ENCODE measurements around the gene DENND4B. TPM values are rescaled to one million over a fixed set of nuclear protein-coding genes. Genes with fewer than 3 reads are reported as not detected.

DENND4B gene
- total and polyA plus RNA-seq, 2 experiments from 2014 or later = 42.3 to 48.1 TPM

DNA sequence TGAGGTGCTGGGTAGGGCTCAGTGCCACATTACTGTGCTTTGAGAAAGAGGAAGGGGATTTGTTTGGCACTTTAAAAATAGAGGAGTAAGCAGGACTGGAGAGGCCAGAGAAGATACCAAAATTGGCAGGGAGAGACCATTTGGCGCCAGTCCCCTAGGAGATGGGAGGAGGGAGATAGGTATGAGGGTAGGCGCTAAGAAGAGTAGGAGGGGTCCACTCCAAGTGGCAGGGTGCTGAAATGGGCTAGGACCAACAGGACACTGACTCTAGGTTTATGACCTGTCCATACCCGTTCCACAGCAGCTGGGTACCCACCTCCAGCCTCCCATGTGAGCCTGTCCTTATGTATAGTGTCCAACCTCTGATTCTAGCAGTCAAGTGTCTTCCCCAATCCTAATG is 12.9 kb upstream of the DENND4B start:
- H3K27ac ChIP-seq = peak overlapping the region; percentile 7
- H3K36me3 ChIP-seq = peaks cover 6% of the 10 kb centered on the region
- no peak for DNase-seq (ENCODE audit: low read depth in 1 of 2, low spot score in 1 of 2)
- no peak overlapping the region for H3K4me3 ChIP-seq
- H3K27me3 ChIP-seq = no peaks in the 10 kb centered on the region
- TF ChIP-seq CTCF (IDR thresholded peaks at IDR 0.05; ENCODE audit: low read depth, low read length) = no peak
- no peaks in the 10 kb centered on the region for H3K9me3 ChIP-seq (ENCODE audit: low read depth)
- H3K4me1 ChIP-seq (ENCODE audit: low read depth) = peaks cover 33% of the 10 kb centered on the region

- Histone ChIP-seq H3K4me1 (ENCODE audit: low read depth) (peaks cover 37% of the 10 kb centered on the region), H3K9me3 (ENCODE audit: low read depth) (no peaks in the 10 kb centered on the region), H3K4me3 (no peak overlapping the region), H3K27me3 (no peaks in the 10 kb centered on the region), H3K27ac (peak overlapping the region; percentile 7), H3K36me3 (peaks cover 6% of the 10 kb centered on the region)
- TF ChIP-seq CTCF (IDR thresholded peaks at IDR 0.05; ENCODE audit: low read depth, low read length) = no peak
- no peak for DNase-seq (ENCODE audit: low read depth in 1 of 2, low spot score in 1 of 2)
Measured at GRCh38 chr1:153958961-153959260, 12.4 kb upstream of the DENND4B start.

GRCh38 chr1:153958111-153958960 is 11.8 kb upstream of the DENND4B start, which contains the start of gene CRTC2:
Gene CRTC2, minus strand, starts transcription at chr1:153958612. Its CDS starts 115 bp downstream, at chr1:153958497.
- Histone ChIP-seq H3K27ac (peak within 1 kb of the TSS; percentile 84), H3K27me3 (no peaks in the 10 kb centered on the region), H3K36me3 (peaks cover 6% of the 10 kb centered on the region), H3K4me1 (ENCODE audit: low read depth) (peaks cover 37% of the 10 kb centered on the region), H3K9me3 (ENCODE audit: low read depth) (no peaks in the 10 kb centered on the region), H3K4me3 (peak within 1 kb of the TSS; percentile 65)
- DNase-seq (ENCODE audit: low read depth in 1 of 2, low spot score in 1 of 2) = peak; percentile 99
- no peak for TF ChIP-seq CTCF (IDR thresholded peaks at IDR 0.05; ENCODE audit: low read depth, low read length)

- peak overlapping the region; percentile 65 for H3K4me3 ChIP-seq
- H3K4me1 ChIP-seq (ENCODE audit: low read depth) = peaks cover 37% of the 10 kb centered on the region
- H3K36me3 ChIP-seq = peaks cover 6% of the 10 kb centered on the region
- TF ChIP-seq CTCF (IDR thresholded peaks at IDR 0.05; ENCODE audit: low read depth, low read length) = no peak
- H3K27ac ChIP-seq = peak overlapping the region; percentile 84
- DNase-seq (ENCODE audit: low read depth in 1 of 2, low spot score in 1 of 2) = no peak
- H3K9me3 ChIP-seq (ENCODE audit: low read depth) = no peaks in the 10 kb centered on the region
- no peaks in the 10 kb centered on the region for H3K27me3 ChIP-seq
Measured at GRCh38 chr1:153957744-153958110, 11.2 kb upstream of the DENND4B start.

DNA sequence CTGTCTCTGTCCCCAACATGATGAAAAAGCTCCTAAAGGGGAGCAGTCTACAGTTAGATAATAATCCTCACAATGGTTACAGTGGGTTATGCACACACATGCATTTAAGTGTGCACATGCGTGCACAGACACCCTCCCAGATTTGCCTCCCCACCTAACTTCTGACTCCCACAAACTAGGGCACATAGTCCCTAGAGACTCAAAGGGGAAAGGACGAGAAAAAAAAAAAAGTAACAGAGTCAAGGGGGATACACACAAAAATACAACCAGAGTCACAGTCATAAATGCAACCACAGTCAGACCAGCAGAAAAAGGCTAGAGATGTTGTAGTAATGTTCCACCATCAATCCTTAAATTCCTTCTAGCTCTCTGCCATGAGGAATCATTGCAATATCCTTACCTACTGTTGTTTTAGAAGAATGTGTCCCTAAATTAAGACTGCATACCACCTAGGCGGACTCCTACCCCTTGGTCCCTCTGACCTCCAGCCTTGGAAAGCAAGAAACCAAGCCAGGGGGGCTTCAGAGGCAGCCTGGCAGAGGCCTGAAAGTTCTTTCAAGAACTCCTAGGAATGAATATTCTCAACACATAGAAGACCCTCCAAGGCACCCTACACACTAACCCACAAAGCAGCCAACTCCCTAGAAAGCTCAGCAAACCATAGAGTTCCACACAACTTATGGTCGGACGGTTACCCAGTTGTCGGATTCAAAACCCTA is 10.6 kb upstream of the DENND4B start:
- no peak for TF ChIP-seq CTCF (IDR thresholded peaks at IDR 0.05; ENCODE audit: low read depth, low read length)
- Histone ChIP-seq H3K4me3 (peak overlapping the region; percentile 65), H3K27ac (peak overlapping the region; percentile 84)

More for the DNA sequence above, 10.6 kb upstream of the DENND4B start:
- H3K4me1 ChIP-seq (ENCODE audit: low read depth) = peaks cover 33% of the 10 kb centered on the region
- H3K27me3 ChIP-seq = no peaks in the 10 kb centered on the region
- H3K36me3 ChIP-seq = peaks cover 7% of the 10 kb centered on the region
- no peak for DNase-seq (ENCODE audit: low read depth in 1 of 2, low spot score in 1 of 2)
- no peaks in the 10 kb centered on the region for H3K9me3 ChIP-seq (ENCODE audit: low read depth)

Measured in cardiac muscle cell (in vitro differentiated cells and primary cell).